HG02884 (cell line): ENCODE measurements around the gene TLDC2.
"Not testable (repeated sequence)": the region's sequence is repeated elsewhere in the genome, so short reads cannot be mapped to it uniquely, and the experiment has no call there.

Experiments used
- ATAC-seq: cut with Tn5 transposase; IDR thresholded peaks from one replicate; pipeline ENCODE4 v1.9.1; 2021; ENCODE audit warnings: mild to moderate bottlenecking, moderate library complexity; ENCODE audit not compliant: unreplicated experiment

The TLDC2 gene

DNA sequence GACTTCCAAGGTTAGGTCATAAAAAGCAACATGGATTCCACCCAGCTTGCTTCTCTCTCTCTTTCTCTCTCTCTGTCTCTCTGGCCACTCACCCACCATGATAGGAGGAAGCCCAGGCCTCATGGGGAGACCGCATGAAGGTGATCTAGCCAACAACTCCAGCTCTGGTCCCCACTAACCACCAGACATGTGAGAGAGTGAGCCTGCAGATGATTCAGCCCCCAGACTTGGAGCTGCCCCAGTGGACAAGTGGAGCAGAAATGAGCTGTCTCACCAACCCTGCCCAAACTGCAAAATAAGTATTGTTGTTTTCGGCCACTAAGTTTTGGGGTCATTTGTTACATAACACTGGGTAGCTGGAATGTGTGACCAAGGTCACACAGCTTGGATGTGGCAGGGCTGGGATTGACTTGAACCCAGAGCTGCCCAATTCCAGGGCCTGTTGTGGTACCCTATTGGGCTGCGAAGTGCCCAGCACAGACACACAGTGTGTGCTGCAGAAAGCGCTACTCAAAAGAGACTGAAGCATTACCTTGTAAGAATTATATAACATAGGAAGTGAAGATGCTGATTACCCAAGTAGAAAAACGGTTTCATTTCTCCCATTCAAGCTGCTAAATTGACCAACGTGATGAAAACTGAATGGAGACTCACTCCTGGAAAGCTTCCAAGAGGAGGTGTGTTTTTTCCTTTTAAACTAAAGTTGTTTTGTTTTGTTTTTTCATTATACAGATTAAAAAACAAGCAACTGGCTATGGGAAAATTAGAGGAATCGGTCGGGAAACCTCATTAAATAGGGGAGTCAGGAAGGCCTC lies 9.1 kb upstream of the TLDC2 start:
- no peak for ATAC-seq

GRCh38 chr20:36871640-36872570 lies 4.0 kb upstream of the TLDC2 start:
- ATAC-seq: no peak

- ATAC-seq: no peak
Observed at GRCh38 chr20:36872852-36873251, 3.1 kb upstream of the TLDC2 start.

DNA sequence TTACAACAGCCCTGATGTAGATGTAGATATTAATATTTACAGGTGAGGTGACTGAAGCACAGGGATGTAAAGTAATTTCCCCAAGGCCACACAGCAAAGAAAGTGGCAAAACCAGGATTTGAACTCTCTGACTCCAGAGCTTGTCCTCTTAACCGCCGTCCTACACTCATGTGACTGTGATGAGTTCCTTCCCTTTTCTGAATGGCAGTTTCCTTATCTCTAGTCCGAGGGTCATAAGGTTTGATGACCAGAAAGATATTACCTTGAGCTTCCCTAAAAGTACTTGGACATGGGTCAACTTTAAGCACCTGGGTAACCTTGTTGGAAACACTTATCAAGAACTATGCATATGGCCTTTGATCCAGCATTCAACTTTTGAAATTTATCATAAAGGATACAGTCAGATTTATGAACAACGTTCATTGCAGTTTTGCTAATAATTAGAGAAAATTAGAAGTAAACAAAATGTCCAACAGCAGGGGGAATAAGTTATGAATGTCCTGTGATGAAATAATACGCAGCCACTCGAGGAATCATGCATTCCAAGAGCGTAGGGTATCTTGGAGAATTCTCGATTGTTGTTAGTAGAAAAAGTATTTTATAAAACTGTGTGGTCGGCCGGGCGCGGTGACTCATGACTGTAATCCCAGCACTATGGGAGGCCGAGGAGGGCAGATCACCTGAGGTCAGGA lies 2.3 kb upstream of the TLDC2 start:
- ATAC-seq: no peak

DNA sequence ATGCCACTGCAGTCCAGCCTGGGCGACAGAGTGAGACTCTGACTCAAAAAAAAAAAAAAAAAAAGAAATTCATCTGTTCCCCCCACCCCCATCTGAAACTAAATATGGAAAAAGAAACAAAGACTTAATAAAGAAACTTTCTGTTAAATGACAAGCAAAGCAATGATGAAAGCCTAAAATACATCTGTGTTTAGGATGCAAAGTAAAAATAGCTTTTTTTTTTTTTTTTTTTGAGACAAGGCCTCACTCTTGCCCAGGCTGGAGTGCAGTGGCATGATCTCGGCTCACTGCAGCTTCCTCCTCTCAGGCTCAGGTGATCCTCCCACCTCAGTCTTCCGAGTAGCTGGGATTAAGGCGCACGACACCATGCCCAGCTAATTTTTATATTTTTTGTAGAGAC lies 845 bp upstream of the TLDC2 start:
- not testable (repeated sequence) for ATAC-seq

GRCh38 chr20:36876473-36876833 lies 515 bp downstream of the TLDC2 start:
- ATAC-seq: no peak

DNA sequence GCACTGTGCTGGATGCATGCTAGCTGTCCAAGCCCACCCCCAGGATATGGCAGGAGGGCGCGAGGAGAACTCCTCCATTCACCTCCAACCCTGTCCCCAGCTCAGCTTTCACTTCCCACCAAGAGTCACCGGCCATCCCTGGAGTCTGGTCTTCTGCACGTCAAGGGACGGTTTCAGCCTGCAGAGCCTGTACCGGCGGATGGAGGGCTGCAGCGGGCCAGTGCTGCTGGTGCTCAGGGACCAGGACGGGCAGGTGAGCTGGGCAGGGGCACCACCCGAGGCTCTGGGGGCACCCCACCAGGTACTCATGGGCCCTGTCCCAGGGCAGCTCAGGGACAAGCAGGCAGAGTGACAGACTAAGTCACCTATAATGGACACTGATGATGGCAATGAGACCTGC lies 3.0 kb downstream of the TLDC2 start:
- ATAC-seq: no peak

DNA sequence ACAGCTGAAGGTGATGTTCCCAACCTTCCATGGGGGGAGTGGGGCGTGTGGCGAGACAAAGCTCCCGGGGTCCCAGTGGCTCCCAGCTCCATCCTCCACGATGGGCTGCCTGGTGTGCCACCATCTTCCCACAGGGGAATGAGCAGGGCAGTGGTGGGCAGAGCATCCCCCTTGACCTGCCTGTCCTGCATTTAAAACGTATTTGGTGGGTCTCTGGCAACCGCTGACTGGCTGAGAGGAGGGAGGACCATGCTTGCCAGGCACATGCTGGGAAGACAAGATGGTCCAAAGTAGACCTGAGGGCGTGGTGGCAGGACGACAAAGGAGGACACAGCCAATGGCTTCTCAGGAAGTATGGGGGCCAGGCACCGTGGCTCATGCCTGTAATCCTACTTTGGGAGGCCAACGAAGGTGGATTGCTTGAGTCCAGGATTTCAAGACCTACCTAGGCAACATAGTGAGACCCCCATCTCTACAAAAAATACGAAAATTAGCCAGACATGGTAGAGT lies 4.9 kb downstream of the TLDC2 start:
- ATAC-seq: no peak

DNA sequence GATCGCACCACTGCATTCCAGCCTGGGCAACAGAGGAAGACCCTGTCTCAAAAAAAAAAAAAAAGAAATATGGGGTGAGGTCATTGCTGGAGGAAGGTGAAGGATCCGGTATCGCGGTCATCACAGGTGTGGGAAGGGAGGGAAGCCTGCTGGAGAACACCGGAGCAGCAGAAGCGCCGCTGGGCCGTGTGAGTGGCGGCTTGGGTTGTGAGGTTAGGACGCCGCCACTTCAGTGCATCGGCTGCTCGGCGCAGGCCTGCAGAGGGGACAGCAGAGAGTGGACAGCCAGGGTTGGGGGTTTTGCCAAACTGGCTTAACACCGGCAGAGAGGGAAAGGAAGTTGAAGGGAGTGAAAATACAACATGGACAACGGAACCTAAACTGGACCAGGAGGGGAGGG lies 5.4 kb downstream of the TLDC2 start:
- no peak for ATAC-seq

DNA sequence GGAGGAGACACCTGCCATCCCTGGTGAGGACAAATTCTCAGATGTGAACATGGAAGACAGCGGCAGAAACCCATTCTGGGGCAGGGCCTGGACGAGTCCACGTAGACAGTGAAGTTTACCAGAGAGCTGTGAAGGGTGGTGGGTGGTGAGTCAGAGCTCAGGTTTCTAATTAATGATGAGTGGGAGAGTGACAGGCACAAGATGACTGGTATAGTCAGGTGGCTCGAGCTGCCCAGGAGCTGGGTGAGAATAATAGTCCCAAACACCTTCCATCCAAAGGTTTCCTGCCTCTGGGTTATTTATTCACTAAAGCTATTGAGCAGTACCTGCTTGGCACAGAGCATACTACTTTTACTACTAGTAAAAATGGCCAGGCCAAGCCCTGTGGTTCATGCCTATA lies 6.0 kb downstream of the TLDC2 start:
- ATAC-seq: no peak

DNA sequence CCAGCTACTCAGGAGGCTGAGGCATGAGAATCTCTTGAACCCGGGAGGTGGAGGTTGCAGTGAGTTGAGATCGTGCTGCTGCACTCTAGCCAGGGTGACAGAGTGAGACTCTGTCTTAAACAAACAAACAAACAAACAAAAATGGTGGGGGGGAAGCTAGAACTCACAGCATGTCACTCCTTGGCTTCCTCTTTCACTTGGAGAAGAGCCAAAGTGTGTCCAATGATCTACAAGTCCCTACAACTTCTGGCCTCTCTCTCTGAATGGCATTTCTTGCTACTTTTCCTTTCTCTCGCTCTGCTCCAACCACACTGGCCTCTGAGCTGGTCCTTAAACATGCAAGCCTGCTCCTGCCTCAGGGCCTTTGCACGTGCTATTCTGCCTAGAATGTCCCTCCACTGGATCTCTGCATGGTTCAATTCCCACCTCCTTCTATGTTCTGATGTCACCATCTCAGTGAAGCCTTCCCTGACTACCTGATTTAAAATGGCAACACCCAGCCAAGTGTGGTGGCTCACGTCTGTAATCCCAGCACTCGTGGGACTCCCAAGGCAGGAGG lies 8.1 kb downstream of the TLDC2 start:
- ATAC-seq: no peak

DNA sequence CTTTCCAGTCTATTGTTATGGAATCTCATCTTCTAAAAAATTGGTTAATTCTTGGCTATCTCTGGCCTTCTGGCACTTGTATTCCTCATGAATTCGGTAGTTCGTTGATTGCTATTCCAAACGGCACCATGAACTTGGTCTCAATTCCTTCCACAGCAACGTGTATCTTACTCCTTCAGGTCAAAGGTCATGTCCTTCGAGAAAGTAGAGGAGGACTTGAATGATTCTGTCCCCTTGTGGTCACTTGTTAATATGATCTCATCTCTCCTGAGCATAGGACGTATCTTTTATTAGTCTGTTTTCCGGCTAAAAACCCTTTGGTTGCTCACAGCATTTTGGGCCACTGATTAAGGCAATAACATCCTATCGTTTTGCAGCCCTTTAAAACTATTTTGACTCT lies 9.4 kb downstream of the TLDC2 start:
- no peak for ATAC-seq

DNA sequence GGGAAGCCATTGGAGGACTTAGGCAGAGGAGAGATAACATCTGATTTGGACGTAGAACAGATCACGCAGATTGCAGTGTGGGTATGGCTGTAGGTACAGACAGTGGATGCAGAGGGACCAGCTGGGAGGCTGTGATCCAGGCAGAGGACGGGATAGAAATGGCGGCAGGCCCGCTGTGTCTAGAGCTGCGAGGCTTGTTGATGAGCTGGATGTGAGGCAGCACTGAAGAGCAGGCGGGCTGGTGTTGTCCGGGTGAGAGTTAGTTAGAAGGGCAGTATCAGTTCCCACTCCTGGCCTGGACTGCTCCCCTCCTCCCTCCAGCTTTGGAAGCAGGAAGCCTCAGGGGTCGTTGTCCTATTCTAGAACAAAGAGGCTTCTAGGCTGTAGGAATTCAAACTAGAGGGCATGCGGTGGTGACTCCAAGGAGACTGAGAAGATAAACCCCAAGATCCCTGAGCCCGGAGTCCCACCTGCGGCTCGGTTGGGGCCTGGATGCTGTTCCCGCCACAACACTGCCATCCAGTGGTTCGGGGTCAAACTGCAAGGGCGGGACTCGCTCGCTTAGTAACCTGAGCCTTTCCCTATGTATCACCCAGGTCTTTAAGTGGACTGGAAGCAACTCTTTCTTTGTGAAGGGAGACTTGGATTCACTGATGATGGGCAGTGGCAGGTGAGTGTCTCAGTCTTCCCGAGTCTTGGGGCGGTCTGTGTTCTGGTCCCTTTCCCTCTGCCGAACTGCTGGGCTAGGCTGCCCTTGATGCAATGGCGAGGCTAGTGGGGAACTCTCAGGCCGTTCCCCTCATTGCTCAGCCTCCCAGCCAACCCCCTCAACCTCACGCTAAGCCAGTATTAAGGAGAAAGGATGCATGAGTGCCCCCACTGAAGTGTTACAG lies 11.2 kb downstream of the TLDC2 start:
- ATAC-seq: no peak

DNA sequence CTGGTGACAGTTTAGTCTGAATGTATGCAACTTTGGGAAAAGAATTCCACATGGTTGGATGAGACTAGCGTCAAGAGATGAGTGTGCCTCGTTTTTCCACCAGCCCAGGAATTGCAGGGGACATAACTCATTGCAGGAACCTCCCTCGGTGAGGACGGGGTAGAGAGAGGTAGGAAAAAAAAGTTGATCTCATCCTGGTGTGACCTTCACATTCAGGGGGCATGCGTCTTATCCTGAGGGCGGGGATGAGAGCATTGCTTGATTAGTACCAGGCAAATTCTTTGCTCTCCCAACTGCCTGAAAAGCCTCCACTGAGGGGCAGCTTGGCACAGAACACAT lies 11.8 kb downstream of the TLDC2 start:
- ATAC-seq: no peak

DNA sequence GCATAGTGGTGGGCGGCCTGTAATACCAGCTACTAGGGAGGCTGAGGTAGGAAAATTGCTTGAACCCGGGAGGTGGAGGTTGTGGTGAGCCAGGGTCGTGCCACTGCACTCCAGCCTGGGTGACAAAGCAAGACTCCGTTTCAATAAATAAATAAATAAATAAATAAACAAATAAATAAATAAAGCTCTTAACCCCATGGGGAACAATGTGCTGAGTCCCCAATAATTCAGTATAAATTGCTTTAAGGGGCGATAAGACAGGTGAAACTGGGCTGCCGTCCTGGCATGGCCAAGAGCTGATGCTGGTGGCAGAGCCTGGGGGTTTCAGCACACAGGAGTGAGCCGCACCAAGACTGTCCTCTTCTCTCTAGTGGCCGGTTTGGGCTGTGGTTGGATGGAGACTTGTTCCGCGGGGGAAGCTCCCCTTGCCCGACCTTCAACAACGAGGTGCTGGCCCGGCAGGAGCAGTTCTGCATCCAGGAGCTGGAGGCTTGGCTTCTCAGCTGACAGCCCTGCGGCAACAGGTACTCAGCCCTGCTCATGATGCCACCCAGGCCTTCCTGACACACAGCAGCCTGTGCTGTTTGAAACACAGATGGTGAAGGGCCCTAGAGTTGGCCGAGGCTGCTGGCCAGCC lies 13.1 kb downstream of the TLDC2 start:
- ATAC-seq: no peak

DNA sequence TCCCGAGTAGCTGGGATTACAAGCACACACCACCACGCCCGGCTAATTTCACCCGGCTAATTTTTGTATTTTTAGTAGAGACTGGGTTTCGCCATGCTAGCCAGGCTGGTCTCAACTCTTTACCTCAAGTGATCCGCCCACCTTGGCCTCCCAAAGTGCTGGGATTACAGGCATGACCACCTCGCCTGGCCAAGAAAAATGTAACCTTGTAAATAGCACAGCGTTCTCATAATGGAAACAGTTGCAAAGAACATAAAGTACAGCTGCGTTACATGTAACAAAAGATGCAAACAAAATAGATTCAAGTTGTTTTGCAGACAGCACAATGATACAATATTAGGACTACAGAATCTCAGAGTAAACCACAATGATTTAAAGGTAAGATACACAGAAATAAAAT lies 14.6 kb downstream of the TLDC2 start:
- no peak for ATAC-seq

- no peak for ATAC-seq
Observed at GRCh38 chr20:36891211-36891610, 15.3 kb downstream of the TLDC2 start.

DNA sequence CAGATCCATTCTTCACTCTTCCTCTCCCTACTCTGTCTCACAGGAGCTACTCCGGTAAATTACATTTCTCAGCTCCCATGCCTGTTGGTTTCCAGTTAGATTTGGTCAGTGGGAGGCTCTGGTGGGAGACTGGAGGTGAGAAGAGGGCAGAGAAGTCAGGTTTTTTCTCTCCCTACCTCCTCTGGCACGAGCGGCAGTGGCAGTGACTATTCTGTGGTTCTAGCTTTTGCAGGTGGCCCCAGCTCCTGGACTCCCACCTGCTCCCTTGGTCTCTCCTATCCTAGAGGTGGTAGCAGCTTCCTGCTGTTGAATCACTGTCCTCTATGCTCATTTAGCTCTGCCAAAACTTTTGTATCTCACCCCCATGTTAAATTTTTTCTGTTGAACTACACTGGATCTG lies 17.9 kb downstream of the TLDC2 start:
- ATAC-seq: no peak

- ATAC-seq: no peak
Observed at GRCh38 chr20:36895036-36895435, 19.1 kb downstream of the TLDC2 start.

DNA sequence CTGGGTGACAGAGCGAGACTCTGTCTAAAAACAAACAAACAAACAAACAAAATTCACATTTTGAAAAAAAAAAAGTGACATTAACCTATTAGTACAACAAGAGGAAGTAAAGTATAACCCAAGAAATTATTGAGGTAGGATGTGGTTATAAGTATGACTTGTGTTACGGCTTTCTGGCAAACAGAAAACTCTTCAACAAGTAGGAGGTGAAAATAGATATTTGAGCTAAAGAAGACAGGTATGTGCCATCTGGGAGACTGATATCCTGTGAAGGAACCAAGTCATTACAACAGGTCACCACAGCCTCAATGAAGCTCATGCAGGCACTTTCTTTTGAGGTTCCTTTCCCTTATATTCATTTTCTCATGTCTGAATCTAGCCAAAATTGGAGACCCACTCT lies 28.8 kb downstream of the TLDC2 start:
- ATAC-seq: no peak
